Activated T-helper 1 cell treated with anti-CD3 and anti-CD28 coated beads, Interleukin-12 subunit alpha, Interleukin-12 subunit beta, Interleukin-2, Interleukin-4 antibody, amounts not matched to agents 30 ng/mL and 10 ng/mL and 1 ng/mL, durations not matched to agents 14 hours and 24 hours and 36 hours (primary cell): ENCODE results near the gene WBP2. TPM values are rescaled to one million over a fixed set of nuclear protein-coding genes. Genes with fewer than 3 reads are reported as not detected.

Experiments
- DNase-seq: peaks from one replicate; pipeline ENCODE4 v3.0.0; 2021; ENCODE audit warnings: low spot score
- H3K27ac Mint-ChIP-seq: one replicate; pipeline ENCODE4 v1.8.0; 2021; ENCODE audit warnings: mild to moderate bottlenecking, mixed read lengths
- H3K27me3 Mint-ChIP-seq: one replicate; pipeline ENCODE4 v1.8.0; 2022; ENCODE audit warnings: mild to moderate bottlenecking, moderate library complexity, mixed read lengths; ENCODE audit not compliant: insufficient read depth
- H3K36me3 Mint-ChIP-seq: one replicate; pipeline ENCODE4 v1.8.0; 2021; ENCODE audit warnings: low read depth, mixed read lengths
- H3K4me1 Mint-ChIP-seq: one replicate; pipeline ENCODE4 v1.8.0; 2021; ENCODE audit warnings: low read depth, mixed read lengths
- H3K4me3 Mint-ChIP-seq: one replicate; pipeline ENCODE4 v1.8.0; 2021; ENCODE audit warnings: mild to moderate bottlenecking, moderate library complexity, mixed read lengths
- H3K9me3 Mint-ChIP-seq: one replicate; pipeline ENCODE4 v1.8.0; 2021; ENCODE audit warnings: mixed read lengths
- intact Hi-C: fragments of 100-400 bp; cut with micrococcal nuclease; formaldehyde crosslinking; loops from one replicate; pipeline ENCODE4 v1.15.1; 2024
- total RNA-seq: library from RNA; stranded (reverse); gene quantifications from 2 replicates; pipeline ENCODE4 v1.2.3, GENCODE V29; 2022

WBP2 gene
- total RNA-seq, 1 donor from 2014 or later = 68.8 TPM

GRCh38 chr17:75843577-75844529, 11.3 kb downstream of the WBP2 start, which contains the start of gene UNC13D:
Gene UNC13D, minus strand, starts transcription at chr17:75844404. Its CDS starts 67 bp downstream, at chr17:75844337.
- intact Hi-C loops = loop anchor here (1.0 to 2.0 kb wide), 4 partner anchors 11 to 67 kb away; partner anchors contain the start of gene WBP2
- peak within 1 kb of the TSS; percentile 97 for H3K27ac Mint-ChIP-seq
- DNase-seq = peak; percentile 56
- peaks cover 16% of the 10 kb centered on the region for H3K4me1 Mint-ChIP-seq
- no peaks in the 10 kb centered on the region for H3K27me3 Mint-ChIP-seq
- H3K4me3 Mint-ChIP-seq = peak within 1 kb of the TSS; percentile 94
- H3K36me3 Mint-ChIP-seq = peaks cover 19% of the 10 kb centered on the region
- H3K9me3 Mint-ChIP-seq = no peaks in the 10 kb centered on the region

- Mint-ChIP-seq H3K27me3 (no peaks in the 10 kb centered on the region), H3K9me3 (no peaks in the 10 kb centered on the region), H3K27ac (peak overlapping the region; percentile 89), H3K4me3 (peak overlapping the region; percentile 94), H3K4me1 (peaks cover 11% of the 10 kb centered on the region), H3K36me3 (peaks cover 16% of the 10 kb centered on the region)
- intact Hi-C loops = loop anchor here (1.0 to 2.0 kb wide), 2 partner anchors 10 to 16 kb away; no protein-coding TSS in a partner anchor
- no peak for DNase-seq
Measured at GRCh38 chr17:75842963-75843576, 12.1 kb downstream of the WBP2 start.

GRCh38 chr17:75842411-75842810, 12.7 kb downstream of the WBP2 start:
- DNase-seq = no peak
- H3K27ac Mint-ChIP-seq = peak overlapping the region; percentile 58
- intact Hi-C loops = loop anchor here (2.0 kb wide), 1 partner anchor 16 kb away; no protein-coding TSS in a partner anchor
- no peaks in the 10 kb centered on the region for H3K9me3 Mint-ChIP-seq
- H3K27me3 Mint-ChIP-seq = no peaks in the 10 kb centered on the region
- H3K4me1 Mint-ChIP-seq = peaks cover 11% of the 10 kb centered on the region
- H3K36me3 Mint-ChIP-seq = peaks cover 10% of the 10 kb centered on the region
- H3K4me3 Mint-ChIP-seq = peak overlapping the region; percentile 94

GRCh38 chr17:75840799-75841164, 14.4 kb downstream of the WBP2 start:
- intact Hi-C loops = no loop called here
- no peaks in the 10 kb centered on the region for H3K27me3 Mint-ChIP-seq
- peaks cover 7% of the 10 kb centered on the region for H3K36me3 Mint-ChIP-seq
- no peak for DNase-seq
- no peaks in the 10 kb centered on the region for H3K9me3 Mint-ChIP-seq
- peaks cover 9% of the 10 kb centered on the region for H3K4me1 Mint-ChIP-seq
- H3K4me3 Mint-ChIP-seq = no peak overlapping the region
- H3K27ac Mint-ChIP-seq = no peak overlapping the region

GRCh38 chr17:75839942-75840798, 15.0 kb downstream of the WBP2 start:
- Mint-ChIP-seq H3K4me1 (peaks cover 3% of the 10 kb centered on the region), H3K27me3 (no peaks in the 10 kb centered on the region), H3K27ac (no peak overlapping the region), H3K4me3 (peak overlapping the region; percentile 1), H3K36me3 (peaks cover 4% of the 10 kb centered on the region), H3K9me3 (no peaks in the 10 kb centered on the region)
- DNase-seq = no peak
- intact Hi-C loops = no loop called here

- H3K36me3 Mint-ChIP-seq = peaks cover 11% of the 10 kb centered on the region
- peak overlapping the region; percentile 18 for H3K27ac Mint-ChIP-seq
- intact Hi-C loops = no loop called here
- H3K4me3 Mint-ChIP-seq = no peak overlapping the region
- H3K27me3 Mint-ChIP-seq = no peaks in the 10 kb centered on the region
- H3K9me3 Mint-ChIP-seq = no peaks in the 10 kb centered on the region
- no peak for DNase-seq
- peaks cover 8% of the 10 kb centered on the region for H3K4me1 Mint-ChIP-seq
Measured at GRCh38 chr17:75838410-75838809, 16.7 kb downstream of the WBP2 start.

- Mint-ChIP-seq H3K36me3 (peaks cover 11% of the 10 kb centered on the region), H3K4me3 (no peak overlapping the region), H3K27me3 (no peaks in the 10 kb centered on the region), H3K4me1 (peaks cover 13% of the 10 kb centered on the region), H3K27ac (peak overlapping the region; percentile 18), H3K9me3 (no peaks in the 10 kb centered on the region)
- intact Hi-C loops = no loop called here
- no peak for DNase-seq
Measured at GRCh38 chr17:75837899-75838298, 17.2 kb downstream of the WBP2 start.

GRCh38 chr17:75836605-75837004, 18.5 kb downstream of the WBP2 start:
- H3K27ac Mint-ChIP-seq = no peak overlapping the region
- intact Hi-C loops = no loop called here
- H3K27me3 Mint-ChIP-seq = no peaks in the 10 kb centered on the region
- no peak overlapping the region for H3K4me3 Mint-ChIP-seq
- H3K36me3 Mint-ChIP-seq = peaks cover 16% of the 10 kb centered on the region
- no peak for DNase-seq
- H3K4me1 Mint-ChIP-seq = peaks cover 22% of the 10 kb centered on the region
- no peaks in the 10 kb centered on the region for H3K9me3 Mint-ChIP-seq

GRCh38 chr17:75835654-75835987, 19.5 kb downstream of the WBP2 start:
- peaks cover 22% of the 10 kb centered on the region for H3K4me1 Mint-ChIP-seq
- H3K36me3 Mint-ChIP-seq = peaks cover 18% of the 10 kb centered on the region
- no peak overlapping the region for H3K4me3 Mint-ChIP-seq
- no peaks in the 10 kb centered on the region for H3K9me3 Mint-ChIP-seq
- no peaks in the 10 kb centered on the region for H3K27me3 Mint-ChIP-seq
- no peak overlapping the region for H3K27ac Mint-ChIP-seq
- intact Hi-C loops = no loop called here
- no peak for DNase-seq

GRCh38 chr17:75834928-75835653, 20.0 kb downstream of the WBP2 start:
- intact Hi-C loops = no loop called here
- Mint-ChIP-seq H3K4me1 (peaks cover 22% of the 10 kb centered on the region), H3K9me3 (no peaks in the 10 kb centered on the region), H3K36me3 (peaks cover 21% of the 10 kb centered on the region), H3K4me3 (no peak overlapping the region), H3K27me3 (no peaks in the 10 kb centered on the region), H3K27ac (no peak overlapping the region)
- DNase-seq = no peak

GRCh38 chr17:75834279-75834920, 20.7 kb downstream of the WBP2 start:
- intact Hi-C loops = no loop called here
- H3K4me1 Mint-ChIP-seq = peaks cover 22% of the 10 kb centered on the region
- no peak overlapping the region for H3K4me3 Mint-ChIP-seq
- H3K36me3 Mint-ChIP-seq = peaks cover 24% of the 10 kb centered on the region
- H3K27ac Mint-ChIP-seq = peak overlapping the region; percentile 26
- no peaks in the 10 kb centered on the region for H3K27me3 Mint-ChIP-seq
- no peaks in the 10 kb centered on the region for H3K9me3 Mint-ChIP-seq
- no peak for DNase-seq
